ENCODE results near the gene CLCNKB.

DNA sequence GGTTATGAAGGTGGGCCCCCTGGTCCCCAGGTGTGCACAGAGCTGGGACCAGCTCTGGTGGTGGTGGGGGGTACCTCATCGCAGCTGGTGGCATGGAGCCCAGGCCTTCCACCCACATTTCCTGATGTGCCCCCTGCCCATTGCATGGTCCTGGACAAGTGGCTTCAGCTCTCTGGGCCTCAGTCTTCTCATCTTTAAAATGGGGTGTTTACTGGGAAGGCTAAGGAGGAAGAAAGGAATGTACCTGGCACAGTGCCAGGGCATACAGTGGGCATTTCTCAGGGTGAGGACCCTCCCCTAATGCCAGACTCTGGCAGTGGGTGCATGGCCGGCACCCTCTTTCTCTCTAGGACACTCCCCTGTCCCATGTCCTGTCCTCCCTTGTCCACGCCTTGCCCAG, 7.5 kb downstream of the CLCNKB start:
- TF ChIP-seq, protein P1, sequence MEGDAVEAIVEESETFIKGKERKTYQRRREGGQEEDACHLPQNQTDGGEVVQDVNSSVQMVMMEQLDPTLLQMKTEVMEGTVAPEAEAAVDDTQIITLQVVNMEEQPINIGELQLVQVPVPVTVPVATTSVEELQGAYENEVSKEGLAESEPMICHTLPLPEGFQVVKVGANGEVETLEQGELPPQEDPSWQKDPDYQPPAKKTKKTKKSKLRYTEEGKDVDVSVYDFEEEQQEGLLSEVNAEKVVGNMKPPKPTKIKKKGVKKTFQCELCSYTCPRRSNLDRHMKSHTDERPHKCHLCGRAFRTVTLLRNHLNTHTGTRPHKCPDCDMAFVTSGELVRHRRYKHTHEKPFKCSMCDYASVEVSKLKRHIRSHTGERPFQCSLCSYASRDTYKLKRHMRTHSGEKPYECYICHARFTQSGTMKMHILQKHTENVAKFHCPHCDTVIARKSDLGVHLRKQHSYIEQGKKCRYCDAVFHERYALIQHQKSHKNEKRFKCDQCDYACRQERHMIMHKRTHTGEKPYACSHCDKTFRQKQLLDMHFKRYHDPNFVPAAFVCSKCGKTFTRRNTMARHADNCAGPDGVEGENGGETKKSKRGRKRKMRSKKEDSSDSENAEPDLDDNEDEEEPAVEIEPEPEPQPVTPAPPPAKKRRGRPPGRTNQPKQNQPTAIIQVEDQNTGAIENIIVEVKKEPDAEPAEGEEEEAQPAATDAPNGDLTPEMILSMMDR (IDR thresholded peaks at IDR 0.05) = no peak
- no peak for TF ChIP-seq POLR2A (IDR thresholded peaks at IDR 0.05)
